ENCODE measurements around the gene RGS4.

RGS4 gene

DNA sequence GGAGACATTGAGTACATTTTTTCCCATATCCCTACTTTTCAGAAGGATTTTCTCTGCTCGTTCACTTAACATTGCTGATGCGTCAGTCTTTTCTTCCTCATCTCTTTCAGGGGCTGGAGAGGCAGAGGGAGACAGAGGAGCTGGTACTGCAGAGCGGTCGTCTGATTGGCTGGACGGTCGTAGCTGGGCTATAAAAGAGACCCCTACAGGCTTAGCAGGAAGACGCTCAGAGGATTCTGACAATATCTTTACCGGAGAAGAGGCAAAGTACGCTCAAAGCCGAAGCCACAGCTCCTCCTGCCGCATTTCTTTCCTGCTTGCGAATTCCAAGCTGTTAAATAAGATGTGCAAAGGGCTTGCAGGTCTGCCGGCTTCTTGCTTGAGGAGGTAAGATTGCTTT lies at the start of gene RGS4:
Gene RGS4 (plus strand): TSS at position 220 of the 400 bp plus-strand sequence. CDS start 124 bp downstream, at position 344.
- peak; percentile 39 for DNase-seq (ENCODE audit: low read depth)
- no peak within 1 kb of the TSS for H3K4me3 ChIP-seq (ENCODE audit: low read depth, low read length)
- TF ChIP-seq CTCF (IDR thresholded peaks at IDR 0.05; ENCODE audit: control insufficient read depth, extremely low read depth, insufficient read depth): peak; percentile 73

DNA sequence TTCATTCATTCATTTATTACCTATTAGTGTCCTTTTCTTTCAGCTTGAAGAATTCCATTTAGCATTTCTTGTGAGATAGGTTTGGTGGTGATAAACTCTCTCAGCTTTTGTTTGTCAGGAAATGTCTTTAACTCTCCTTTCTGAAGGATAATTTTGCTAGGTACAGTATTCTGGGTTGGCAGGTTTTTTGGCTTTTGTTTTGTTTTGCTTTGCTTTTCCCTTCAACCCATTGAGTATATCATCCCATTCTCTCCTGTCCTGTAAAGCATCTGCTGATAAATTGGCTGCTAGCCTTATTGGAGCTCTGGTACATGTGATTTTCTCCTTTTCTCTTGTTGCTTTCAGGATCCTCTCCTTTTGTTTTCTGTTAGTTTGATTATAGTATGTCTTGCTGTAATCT lies 47.0 kb upstream of the RGS4 start:
- TF ChIP-seq CTCF (IDR thresholded peaks at IDR 0.05; ENCODE audit: control insufficient read depth, extremely low read depth, insufficient read depth): no peak
- no peak for DNase-seq (ENCODE audit: low read depth)

GRCh38 chr1:163027610-163028009 lies 41.6 kb upstream of the RGS4 start:
- no peak for DNase-seq (ENCODE audit: low read depth)
- no peak overlapping the region for H3K4me3 ChIP-seq (ENCODE audit: low read depth, low read length)
- TF ChIP-seq CTCF (IDR thresholded peaks at IDR 0.05; ENCODE audit: control insufficient read depth, extremely low read depth, insufficient read depth): no peak

More for the DNA sequence above, 47.0 kb upstream of the RGS4 start:
- H3K4me3 ChIP-seq (ENCODE audit: low read depth, low read length): no peak overlapping the region

GRCh38 chr1:163029901-163030300 lies 39.3 kb upstream of the RGS4 start:
- no peak overlapping the region for H3K4me3 ChIP-seq (ENCODE audit: low read depth, low read length)
- TF ChIP-seq CTCF (IDR thresholded peaks at IDR 0.05; ENCODE audit: control insufficient read depth, extremely low read depth, insufficient read depth): no peak
- no peak for DNase-seq (ENCODE audit: low read depth)

GRCh38 chr1:163035446-163036249 lies 33.5 kb upstream of the RGS4 start:
- no peak for DNase-seq (ENCODE audit: low read depth)
- H3K4me3 ChIP-seq (ENCODE audit: low read depth, low read length): no peak overlapping the region

DNA sequence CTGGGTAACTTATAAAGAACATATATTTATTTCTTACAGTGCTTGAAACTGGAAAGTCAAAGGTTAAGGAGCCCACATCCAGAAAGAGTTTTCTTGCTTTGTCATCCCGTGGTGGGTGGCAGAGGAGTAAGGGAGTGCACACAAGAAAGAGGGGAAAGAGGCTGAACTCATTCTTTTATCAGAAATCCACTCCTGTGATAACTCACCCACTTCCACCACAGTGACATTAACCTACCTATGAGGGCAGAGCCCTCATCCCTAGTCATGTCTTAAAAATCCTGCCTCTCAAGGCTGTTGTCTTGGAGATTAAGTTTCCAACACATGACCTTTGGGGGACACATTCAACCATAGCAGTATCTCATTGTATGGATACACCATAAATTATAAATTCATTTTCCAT lies 32.5 kb upstream of the RGS4 start:
- H3K4me3 ChIP-seq (ENCODE audit: low read depth, low read length): no peak overlapping the region
- no peak for DNase-seq (ENCODE audit: low read depth)
- no peak for TF ChIP-seq CTCF (IDR thresholded peaks at IDR 0.05; ENCODE audit: control insufficient read depth, extremely low read depth, insufficient read depth)

More at GRCh38 chr1:163035446-163036249, 33.5 kb upstream of the RGS4 start:
- TF ChIP-seq CTCF (IDR thresholded peaks at IDR 0.05; ENCODE audit: control insufficient read depth, extremely low read depth, insufficient read depth): no peak
